Mesenchymal stem cell (in vitro differentiated cells and primary cell): Measurements from ENCODE around the gene GALNT2.
A peak's percentile ranks its signal among the peaks of the same experiment; 100 is the strongest.

Source experiments
- DNase-seq: peaks from one replicate; pipeline ENCODE4 v3.0.0-alpha.2; 2013
- H2AFZ ChIP-seq: one replicate; pipeline ENCODE4 v1.6.1; 2013; ENCODE audit warnings: low read depth, mild to moderate bottlenecking, control low read depth, inconsistent platforms, low read length, moderate library complexity
- H2AK5ac ChIP-seq: 2 replicates; pipeline ENCODE4 v1.6.1; 2013; ENCODE audit warnings: low read length, moderate library complexity, mild to moderate bottlenecking, inconsistent platforms; ENCODE audit not compliant: severe bottlenecking
- H2BK120ac ChIP-seq: one replicate; pipeline ENCODE4 v1.6.1; 2013; ENCODE audit warnings: low read depth, mild to moderate bottlenecking, inconsistent platforms, low read length, moderate library complexity
- H2BK12ac ChIP-seq, 2 experiments: one replicate each; pipeline ENCODE4 v1.6.1; 2013; ENCODE audit warnings: inconsistent platforms in 2 of 2, low read length in 2 of 2, mild to moderate bottlenecking in 2 of 2, moderate library complexity in 2 of 2, control low read depth in 1 of 2
- H2BK15ac ChIP-seq: one replicate; pipeline ENCODE4 v1.6.1; 2013; ENCODE audit warnings: mild to moderate bottlenecking, low read depth, inconsistent platforms; ENCODE audit not compliant: poor library complexity, severe bottlenecking
- H2BK5ac ChIP-seq: 2 replicates; pipeline ENCODE4 v1.6.1; 2013; ENCODE audit warnings: low read depth, mild to moderate bottlenecking, low read length, control low read depth, inconsistent platforms; ENCODE audit not compliant: poor library complexity, severe bottlenecking
- H3K14ac ChIP-seq, 2 experiments: one replicate each; pipeline ENCODE4 v1.6.1; 2013; ENCODE audit warnings: inconsistent platforms in 2 of 2, low read length in 2 of 2, control low read depth in 1 of 2, mild to moderate bottlenecking in 1 of 2, moderate library complexity in 1 of 2
- H3K18ac ChIP-seq, 2 experiments: one replicate each; pipeline ENCODE4 v1.6.1; 2013; ENCODE audit warnings: inconsistent platforms in 2 of 2, low read length in 2 of 2, control low read depth in 1 of 2, low read depth in 1 of 2, mild to moderate bottlenecking in 1 of 2
- H3K23ac ChIP-seq, 2 experiments: one replicate each; pipeline ENCODE4 v1.6.1; 2013; ENCODE audit warnings: inconsistent platforms in 2 of 2, low read length in 2 of 2, mild to moderate bottlenecking in 2 of 2, moderate library complexity in 2 of 2, control low read depth in 1 of 2
- H3K27ac ChIP-seq: 2 replicates; pipeline ENCODE4 v1.5.1; 2013; ENCODE audit warnings: mild to moderate bottlenecking, moderate library complexity, low read length, control low read depth, inconsistent platforms; ENCODE audit not compliant: poor library complexity, severe bottlenecking
- H3K27me3 ChIP-seq, 2 experiments: 2 replicates each; pipeline versions ENCODE4 v1.6.1 to v1.7.0; 2013; ENCODE audit warnings: low read length in 2 of 2, mild to moderate bottlenecking in 2 of 2, moderate library complexity in 2 of 2, control low read depth in 1 of 2, inconsistent platforms in 1 of 2; ENCODE audit not compliant: control insufficient read depth in 1 of 2, insufficient read depth in 1 of 2
- H3K36me3 ChIP-seq, 2 experiments: 2 replicates each; pipeline versions ENCODE4 v1.6.1 to v1.7.0; 2013; ENCODE audit warnings: low read length in 2 of 2, control low read depth in 1 of 2, inconsistent platforms in 1 of 2, low read depth in 1 of 2, mild to moderate bottlenecking in 1 of 2; ENCODE audit not compliant: insufficient read depth in 2 of 2, control insufficient read depth in 1 of 2
- H3K4ac ChIP-seq, 2 experiments: one replicate each; pipeline ENCODE4 v1.6.1; 2013; ENCODE audit warnings: inconsistent platforms in 2 of 2, low read length in 2 of 2, mild to moderate bottlenecking in 2 of 2, moderate library complexity in 2 of 2, control low read depth in 1 of 2, low read depth in 1 of 2
- H3K4me1 ChIP-seq: 2 replicates; pipeline ENCODE4 v1.6.1; 2013; ENCODE audit warnings: low read depth, low read length, control low read depth; ENCODE audit not compliant: control insufficient read depth, insufficient read depth
- H3K4me2 ChIP-seq: 2 replicates; pipeline ENCODE4 v1.6.1; 2013; ENCODE audit warnings: low read length, mild to moderate bottlenecking, inconsistent platforms; ENCODE audit not compliant: poor library complexity, severe bottlenecking
- H3K4me3 ChIP-seq, 2 experiments: 2 replicates each; pipeline versions ENCODE4 v1.5.1 to v1.7.0; 2013; ENCODE audit warnings: low read length in 2 of 2, mild to moderate bottlenecking in 2 of 2, control low read depth in 1 of 2, low read depth in 1 of 2; ENCODE audit not compliant: insufficient read depth in 1 of 2
- H3K79me1 ChIP-seq: replicated peaks from 2 replicates; pipeline ENCODE4 v1.6.1; 2013; ENCODE audit warnings: mild to moderate bottlenecking, control low read depth, low read length, inconsistent platforms; ENCODE audit not compliant: poor library complexity, severe bottlenecking
- H3K9ac ChIP-seq: 2 replicates; pipeline ENCODE4 v1.7.0; 2013; ENCODE audit warnings: mild to moderate bottlenecking, low read length, moderate library complexity
- H3K9me3 ChIP-seq: 2 replicates; pipeline ENCODE4 v1.7.0; 2013; ENCODE audit warnings: mild to moderate bottlenecking, low read length; ENCODE audit not compliant: control insufficient read depth
- H4K8ac ChIP-seq: one replicate; pipeline ENCODE4 v1.6.1; 2013; ENCODE audit warnings: inconsistent platforms, mild to moderate bottlenecking, low read length, moderate library complexity
- H4K91ac ChIP-seq: one replicate; pipeline ENCODE4 v1.6.1; 2013; ENCODE audit warnings: mild to moderate bottlenecking, low read length, inconsistent platforms
- WGBS: methylation state at CpG from one replicate; pipeline ENCODE4 v1.1.7; 2013; ENCODE audit warnings: mixed read lengths; 5-methylcytosine and 5-hydroxymethylcytosine counted together

GALNT2 gene

DNA sequence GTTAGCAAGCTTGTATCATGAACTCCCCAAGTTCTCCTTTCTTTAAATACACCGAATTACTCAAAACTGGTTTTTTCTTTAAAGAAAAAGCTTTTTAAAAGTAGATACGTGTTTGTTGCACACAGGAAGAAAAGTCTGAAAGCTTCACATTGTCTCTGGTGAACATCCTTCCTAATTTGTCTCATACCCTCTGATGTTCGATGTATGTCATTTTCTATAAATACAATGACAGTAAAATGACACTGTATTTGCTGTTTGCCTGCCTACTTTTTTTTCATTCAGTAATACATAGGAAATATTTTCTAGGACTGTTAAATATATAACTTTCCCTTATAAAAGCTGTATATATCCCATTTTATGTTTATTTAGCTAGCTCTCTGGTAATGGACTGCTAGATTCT lies 153.9 kb downstream of the GALNT2 start:
- DNase-seq: no peak
- Histone ChIP-seq H3K4me2 (no peak overlapping the region), H2BK15ac (no peak overlapping the region), H3K27ac (no peak overlapping the region), H2BK5ac (no peak overlapping the region), H3K14ac (no peak overlapping the region), H3K9ac (no peak overlapping the region), H2BK120ac (no peak overlapping the region), H3K36me3 (peaks cover 0 to 6% of the 10 kb centered on the region in 2 experiments), H4K91ac (no peak overlapping the region), H3K79me1 (peaks cover 34% of the 10 kb centered on the region), H3K9me3 (no peaks in the 10 kb centered on the region), H2AK5ac (no peak overlapping the region), H3K4ac (no peak overlapping the region), H3K27me3 (no peaks in the 10 kb centered on the region), H3K4me3 (no peak overlapping the region), H3K4me1 (peaks cover 3% of the 10 kb centered on the region), H4K8ac (no peak overlapping the region), H2AFZ (no peak overlapping the region), H3K18ac (no peak overlapping the region), H3K23ac (no peak overlapping the region), H2BK12ac (no peak overlapping the region)
- whole genome bisulfite sequencing: no CpG with 5 or more reads among the region's 3 CpGs

DNA sequence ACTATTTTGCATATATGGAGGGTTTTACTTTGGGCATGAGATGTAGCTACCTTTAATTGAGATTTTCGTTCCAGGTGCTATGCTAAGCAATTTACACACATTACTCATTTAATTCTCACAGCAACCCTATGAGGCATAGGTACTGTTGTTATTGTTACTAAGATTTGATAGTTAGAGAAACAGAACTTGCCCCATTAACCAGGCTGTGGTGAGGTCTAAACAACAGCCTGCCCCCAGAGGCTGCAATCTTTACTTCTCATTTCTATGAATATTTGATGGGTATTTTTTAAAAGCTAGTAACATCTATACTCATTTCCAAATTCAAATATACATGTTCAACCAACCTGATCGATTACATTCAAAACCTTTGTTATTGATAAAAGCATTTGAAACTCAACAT lies 155.6 kb downstream of the GALNT2 start:
- Histone ChIP-seq H2AFZ (no peak overlapping the region), H3K27ac (no peak overlapping the region), H3K4me2 (no peak overlapping the region), H3K14ac (no peak overlapping the region), H2BK12ac (no peak overlapping the region), H3K9ac (peak overlapping the region; percentile 80), H2BK5ac (no peak overlapping the region), H3K18ac (no peak overlapping the region), H3K23ac (no peak overlapping the region), H2AK5ac (no peak overlapping the region), H3K79me1 (peaks cover 33% of the 10 kb centered on the region), H3K4me1 (no peaks in the 10 kb centered on the region), H3K9me3 (no peaks in the 10 kb centered on the region), H2BK120ac (no peak overlapping the region), H2BK15ac (no peak overlapping the region), H3K4ac (no peak overlapping the region), H3K36me3 (peaks cover 0 to 6% of the 10 kb centered on the region in 2 experiments), H4K8ac (no peak overlapping the region), H4K91ac (no peak overlapping the region), H3K4me3 (peak overlapping the region in 1 of 2 experiments; percentile 59), H3K27me3 (no peaks in the 10 kb centered on the region)
- DNase-seq: no peak
- WGBS: 100% methylated on average over 1 of the region's 2 CpGs

DNA sequence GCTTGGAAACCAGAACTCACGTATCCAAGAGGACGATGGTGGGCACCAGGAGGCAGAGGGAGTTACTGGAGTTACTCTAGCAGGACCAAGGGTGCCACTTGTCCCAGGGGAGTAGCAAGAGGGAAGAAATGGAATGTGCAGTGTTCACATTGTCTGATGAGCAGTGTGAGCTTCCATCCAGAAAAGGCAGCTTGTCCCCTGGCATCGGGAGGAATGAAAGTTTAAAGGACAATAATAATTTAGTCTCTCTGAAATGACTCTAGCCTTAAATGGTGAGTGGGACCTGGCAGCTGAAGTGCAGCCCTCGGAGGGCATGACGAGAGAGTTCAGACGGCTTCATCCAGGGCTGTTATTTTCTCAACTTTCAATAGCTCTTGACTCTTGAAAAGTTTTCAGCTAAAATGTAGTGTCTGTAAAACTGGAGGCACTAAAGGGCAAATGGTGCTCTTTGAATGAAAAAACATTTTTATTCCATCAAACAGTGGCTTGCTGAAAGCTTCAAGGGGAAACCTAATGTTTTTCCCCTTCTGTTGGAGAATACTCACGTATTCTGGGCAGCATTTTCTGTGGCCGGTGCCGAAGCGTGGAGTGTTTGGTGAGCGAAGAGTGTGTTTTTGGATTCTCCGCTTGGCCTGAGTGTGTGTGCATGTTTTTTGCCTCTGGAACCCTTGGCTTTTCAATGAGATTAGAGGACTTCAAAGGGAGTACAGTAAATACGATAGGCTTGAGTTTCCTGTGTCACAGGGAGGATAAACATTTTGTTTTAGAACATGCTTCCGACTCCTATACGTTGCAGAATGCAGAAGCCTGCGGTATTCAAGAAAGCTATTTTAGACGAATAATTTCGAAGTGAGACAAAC lies 157.3 kb downstream of the GALNT2 start:
- Histone ChIP-seq H3K4me3 (no peak overlapping the region), H2AK5ac (no peak overlapping the region), H3K4me1 (no peaks in the 10 kb centered on the region), H3K27me3 (no peaks in the 10 kb centered on the region), H3K79me1 (peaks cover 28% of the 10 kb centered on the region), H2AFZ (no peak overlapping the region), H3K4me2 (no peak overlapping the region), H2BK120ac (no peak overlapping the region), H3K36me3 (peaks cover 0 to 5% of the 10 kb centered on the region in 2 experiments), H2BK12ac (no peak overlapping the region), H3K18ac (no peak overlapping the region), H3K4ac (no peak overlapping the region), H3K9me3 (no peaks in the 10 kb centered on the region), H4K91ac (no peak overlapping the region), H2BK15ac (no peak overlapping the region), H3K9ac (no peak overlapping the region), H3K27ac (no peak overlapping the region), H4K8ac (no peak overlapping the region), H3K23ac (no peak overlapping the region), H2BK5ac (no peak overlapping the region), H3K14ac (no peak overlapping the region)
- DNase-seq: no peak
- 95% methylated on average over 18 of the region's 18 CpGs for WGBS

DNA sequence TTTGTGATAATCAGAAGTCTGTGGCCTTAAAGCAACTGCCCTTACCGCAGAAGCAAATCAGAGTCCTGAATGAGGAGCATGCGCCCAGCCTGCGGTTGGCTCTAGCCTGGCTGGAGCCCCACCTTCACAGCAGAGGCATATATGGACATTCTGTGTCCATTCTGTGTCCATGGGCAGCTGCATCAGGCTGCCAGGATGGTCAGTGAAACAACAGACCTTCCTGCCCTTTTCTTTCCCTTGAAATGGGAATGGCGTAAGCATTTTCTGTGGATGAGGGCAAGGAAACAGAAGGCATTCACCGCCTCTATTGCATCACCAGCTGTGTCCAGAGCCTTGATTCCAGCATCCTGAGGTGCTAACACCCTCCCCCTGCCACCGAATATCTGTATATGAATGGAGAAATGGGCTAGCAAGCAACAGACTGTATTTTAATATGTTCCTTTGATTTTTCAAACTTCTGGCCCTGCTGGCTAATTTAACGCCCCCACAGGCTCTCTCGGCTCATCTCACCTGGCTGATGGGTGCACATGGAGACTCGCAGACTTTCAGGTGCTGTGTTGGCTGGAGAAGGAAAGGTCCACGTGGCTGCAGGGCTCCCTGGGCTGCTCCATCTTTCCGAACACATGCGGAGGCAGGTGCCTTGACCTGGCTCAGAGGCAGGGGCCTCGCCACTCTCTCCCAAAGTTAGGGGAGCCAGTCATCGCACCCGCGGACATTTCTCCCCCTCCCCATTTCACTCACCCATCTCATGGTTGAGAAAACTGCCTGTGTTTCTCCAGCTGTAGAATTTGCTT lies 159.2 kb downstream of the GALNT2 start:
- no peak for DNase-seq
- Histone ChIP-seq H2AK5ac (no peak overlapping the region), H3K27me3 (no peaks in the 10 kb centered on the region), H3K4me2 (no peak overlapping the region), H3K4ac (no peak overlapping the region), H3K14ac (peak overlapping the region in 1 of 2 experiments; percentile 12), H2BK15ac (peak overlapping the region; percentile 57), H2BK5ac (no peak overlapping the region), H3K23ac (no peak overlapping the region), H2BK12ac (no peak overlapping the region), H3K79me1 (peaks cover 33% of the 10 kb centered on the region), H3K36me3 (peaks cover 0 to 3% of the 10 kb centered on the region in 2 experiments), H3K4me3 (no peak overlapping the region), H4K91ac (no peak overlapping the region), H3K18ac (no peak overlapping the region), H3K9ac (no peak overlapping the region), H2BK120ac (no peak overlapping the region), H3K27ac (no peak overlapping the region), H4K8ac (peak overlapping the region; percentile 36), H3K9me3 (no peaks in the 10 kb centered on the region), H3K4me1 (peaks cover 2% of the 10 kb centered on the region), H2AFZ (no peak overlapping the region)
- WGBS: 87% methylated on average over 12 of the region's 16 CpGs
